Endothelial cell of coronary artery (primary cell): ENCODE measurements around the gene NADK. TPM values are rescaled to one million over a fixed set of nuclear protein-coding genes. Genes with fewer than 3 reads are reported as not detected.

Experiments
- total RNA-seq: library from RNA; depleted of rRNA; stranded (reverse); fragments of >200 nt; gene quantifications from 2 replicates; pipeline ENCODE4 v1.2.3, GENCODE V29; 2014

NADK gene
- 37.9 and 45.6 TPM in 2 replicates for total RNA-seq

GRCh38 chr1:1777950-1778662, at the start of gene NADK:
Gene NADK (minus strand): TSS chr1:1778470. CDS start chr1:1765406, 13,064 bp downstream.

GRCh38 chr1:1724035-1724864, 54.0 kb downstream of the NADK start, which contains the start of gene CDK11A:
Gene CDK11A (minus strand): TSS chr1:1724357. CDS start chr1:1722818, 1,539 bp downstream.

Other genes with a start within 250 kb of the NADK start
- gene TMEM240, start 237.8 kb downstream of the NADK start, total RNA-seq: 2.8 and 3.1 TPM in 2 replicates
- 55.5 and 64.9 TPM in 2 replicates for gene SSU72, start 203.6 kb downstream of the NADK start, total RNA-seq
- 0.47 and 0.54 TPM in 2 replicates for gene FNDC10, start 178.3 kb downstream of the NADK start, total RNA-seq
- gene MIB2, start 163.0 kb downstream of the NADK start, total RNA-seq: 36.3 and 77.5 TPM in 2 replicates
- gene MMP23B, start 146.3 kb downstream of the NADK start, total RNA-seq: 1.1 and 2.8 TPM in 2 replicates
- gene CDK11B, start 119.5 kb downstream of the NADK start, total RNA-seq: 9.0 and 9.3 TPM in 2 replicates
- gene SLC35E2B, start 85.7 kb downstream of the NADK start, total RNA-seq: 21.7 and 24.3 TPM in 2 replicates
- 12.3 and 16.8 TPM in 2 replicates for gene CDK11A, start 54.1 kb downstream of the NADK start, total RNA-seq
- gene GNB1, start 112.6 kb upstream of the NADK start, total RNA-seq: 87.0 and 121 TPM in 2 replicates
- not detected in 2 replicates for gene CALML6, start 136.8 kb upstream of the NADK start, total RNA-seq
- gene TMEM52, start 140.8 kb upstream of the NADK start, total RNA-seq: 0.09 TPM in 2 replicates
- gene CFAP74, start 225.3 kb upstream of the NADK start, total RNA-seq: not detected in 2 replicates
- gene GABRD, start 240.9 kb upstream of the NADK start, total RNA-seq: not detected in 2 replicates